ENCODE measurements around the gene MRPS10. TPM values are rescaled to one million over a fixed set of nuclear protein-coding genes. Genes with fewer than 3 reads are reported as not detected.

The MRPS10 gene
- total RNA-seq, 1 experiment from 2014 or later: 62.1 TPM

GRCh38 chr6:42200035-42200434, 17.6 kb downstream of the MRPS10 start:
- Histone ChIP-seq H3K36me3 (ENCODE audit: control insufficient read depth in 1 of 2, insufficient read depth in 2 of 2, low read length in 2 of 2) (peaks cover 0 to 7% of the 10 kb centered on the region in 2 experiments; a peak in 1 of 4 replicates), H3K79me2 (ENCODE audit: insufficient read depth, low read length) (no peaks in the 10 kb centered on the region), H3K4me2 (ENCODE audit: low read length) (no peak overlapping the region), H4K20me1 (ENCODE audit: insufficient read depth) (no peaks in the 10 kb centered on the region), H3K27me3 (ENCODE audit: insufficient read depth, low read length) (no peaks in the 10 kb centered on the region), H3K4me1 (ENCODE audit: control insufficient read depth in 1 of 2, insufficient read depth in 2 of 2, low read length in 2 of 2) (peaks cover 2 to 16% of the 10 kb centered on the region in 2 experiments; a peak in 3 of 4 replicates), H3K9me2 (ENCODE audit: insufficient read depth) (no peaks in the 10 kb centered on the region), H3K9me3 (ENCODE audit: control insufficient read depth in 1 of 2, insufficient read depth in 1 of 2, low read depth in 1 of 2, low read length in 2 of 2) (no peaks in the 10 kb centered on the region), H3K27ac (ENCODE audit: low read depth, low read length) (no peak overlapping the region), H3K4me3 (replicated peaks in 1 of 2; ENCODE audit: low read depth in 1 of 2, low read length in 2 of 2) (no peak overlapping the region), H2AFZ (ENCODE audit: low read depth, low read length, poor library complexity, severe bottlenecking) (no peak overlapping the region), H3K9ac (ENCODE audit: low read length) (no peak overlapping the region)
- no TSS peak for BruUV-seq (replicated peaks)
- no peak for TF ChIP-seq ATF3 (IDR thresholded peaks at IDR 0.05)
- TF ChIP-seq MAX (IDR thresholded peaks at IDR 0.05): no peak
- TF ChIP-seq ZFX (IDR thresholded peaks at IDR 0.05): no peak
- ATAC-seq (no peak), DNase-seq (ENCODE audit: low read depth, low spot score) (no peak)
- ChIA-PET CTCF (no interaction called here), RAD21 (ENCODE audit: low non-redundant PET in 1 of 2, low total read pairs in 2 of 2, uncharacterized antibody in 2 of 2, unreplicated experiment in 2 of 2) (no interaction called here), POLR2A (no interaction called here)
- intact Hi-C loops (cut with micrococcal nuclease): no loop called here

- no peak overlapping the region for H3K27ac ChIP-seq (ENCODE audit: low read depth, low read length)
- intact Hi-C loops (cut with micrococcal nuclease): no loop called here
- no peaks in the 10 kb centered on the region for H3K27me3 ChIP-seq (ENCODE audit: insufficient read depth, low read length)
- H3K9ac ChIP-seq (ENCODE audit: low read length): no peak overlapping the region
- DNase-seq (ENCODE audit: low read depth, low spot score) (no peak), ATAC-seq (no peak)
- no peak overlapping the region for H3K4me2 ChIP-seq (ENCODE audit: low read length)
- no peak overlapping the region for H2AFZ ChIP-seq (ENCODE audit: low read depth, low read length, poor library complexity, severe bottlenecking)
- H3K9me2 ChIP-seq (ENCODE audit: insufficient read depth): no peaks in the 10 kb centered on the region
- no peaks in the 10 kb centered on the region for H4K20me1 ChIP-seq (ENCODE audit: insufficient read depth)
- POLR2A ChIA-PET: no interaction called here
- CTCF ChIA-PET: no interaction called here
- H3K4me3 ChIP-seq (replicated peaks in 1 of 2; ENCODE audit: low read depth in 1 of 2, low read length in 2 of 2): no peak overlapping the region
- BruUV-seq (replicated peaks): no TSS peak
- no peaks in the 10 kb centered on the region for H3K79me2 ChIP-seq (ENCODE audit: insufficient read depth, low read length)
- TF ChIP-seq, protein P1, sequence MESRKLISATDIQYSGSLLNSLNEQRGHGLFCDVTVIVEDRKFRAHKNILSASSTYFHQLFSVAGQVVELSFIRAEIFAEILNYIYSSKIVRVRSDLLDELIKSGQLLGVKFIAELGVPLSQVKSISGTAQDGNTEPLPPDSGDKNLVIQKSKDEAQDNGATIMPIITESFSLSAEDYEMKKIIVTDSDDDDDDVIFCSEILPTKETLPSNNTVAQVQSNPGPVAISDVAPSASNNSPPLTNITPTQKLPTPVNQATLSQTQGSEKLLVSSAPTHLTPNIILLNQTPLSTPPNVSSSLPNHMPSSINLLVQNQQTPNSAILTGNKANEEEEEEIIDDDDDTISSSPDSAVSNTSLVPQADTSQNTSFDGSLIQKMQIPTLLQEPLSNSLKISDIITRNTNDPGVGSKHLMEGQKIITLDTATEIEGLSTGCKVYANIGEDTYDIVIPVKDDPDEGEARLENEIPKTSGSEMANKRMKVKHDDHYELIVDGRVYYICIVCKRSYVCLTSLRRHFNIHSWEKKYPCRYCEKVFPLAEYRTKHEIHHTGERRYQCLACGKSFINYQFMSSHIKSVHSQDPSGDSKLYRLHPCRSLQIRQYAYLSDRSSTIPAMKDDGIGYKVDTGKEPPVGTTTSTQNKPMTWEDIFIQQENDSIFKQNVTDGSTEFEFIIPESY (IDR thresholded peaks at IDR 0.05; ENCODE audit: extremely low read depth, insufficient replicate concordance, low read length): no peak
- TF ChIP-seq YY1 (IDR thresholded peaks at IDR 0.05; ENCODE audit: extremely low read depth, insufficient replicate concordance, low read depth, low read length) (no peak), POLR2A (IDR thresholded peaks at IDR 0.05; ENCODE audit: borderline replicate concordance, extremely low read depth, insufficient read depth, insufficient read length) (no peak), MAX (IDR thresholded peaks at IDR 0.05) (no peak), SP1 (IDR thresholded peaks at IDR 0.05; ENCODE audit: low read depth) (no peak), EZH2 (IDR thresholded peaks at IDR 0.05) (no peak), RAD21 (IDR thresholded peaks at IDR 0.05; ENCODE audit: low read depth) (no peak), JUND (IDR thresholded peaks at IDR 0.05) (no peak)
- H3K36me3 ChIP-seq (ENCODE audit: control insufficient read depth in 1 of 2, insufficient read depth in 2 of 2, low read length in 2 of 2): 0 out of 4 replicates have a peak, but pooled peaks cover 0 to 3% of the 10 kb centered on the region in 2 experiments
- H3K4me1 ChIP-seq (ENCODE audit: control insufficient read depth in 1 of 2, insufficient read depth in 2 of 2, low read length in 2 of 2): peaks cover 0 to 9% of the 10 kb centered on the region in 2 experiments; a peak in 3 of 4 replicates
- RAD21 ChIA-PET (ENCODE audit: low non-redundant PET in 1 of 2, low total read pairs in 2 of 2, uncharacterized antibody in 2 of 2, unreplicated experiment in 2 of 2): no interaction called here
- H3K9me3 ChIP-seq (ENCODE audit: control insufficient read depth in 1 of 2, insufficient read depth in 1 of 2, low read depth in 1 of 2, low read length in 2 of 2): no peaks in the 10 kb centered on the region
Observed at GRCh38 chr6:42199106-42199981, 18.3 kb downstream of the MRPS10 start.
